ENCODE measurements around the gene CORIN.
"Not testable (repeated sequence)": the region's sequence is repeated elsewhere in the genome, so short reads cannot be mapped to it uniquely, and the experiment has no call there.

The CORIN gene

GRCh38 chr4:47695260-47695659, 142.6 kb downstream of the CORIN start:
- DNase-seq (ENCODE audit: extremely low read depth, low read depth), result no peak
- no peak for TF ChIP-seq CTCF (IDR thresholded peaks at IDR 0.05; ENCODE audit: low read depth, low read length)

DNA sequence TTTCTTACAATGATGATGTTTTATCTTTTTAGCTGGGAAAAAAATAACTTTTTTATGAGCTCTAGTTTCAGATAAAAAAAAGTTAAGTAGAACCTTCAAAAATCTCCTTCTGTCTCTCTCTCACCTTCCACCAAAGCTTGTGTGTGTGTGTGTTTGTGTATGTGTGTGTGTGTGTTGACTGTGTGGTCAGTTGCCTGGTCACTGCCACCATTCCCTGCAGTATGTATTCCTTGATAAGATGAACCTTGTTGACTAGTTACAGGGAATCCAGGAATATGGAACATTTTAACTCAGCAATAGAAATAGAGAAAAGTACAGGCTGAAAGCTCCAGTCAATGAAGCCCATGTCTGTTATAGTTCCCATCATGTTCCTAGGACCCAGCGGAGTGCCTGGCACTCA, 143.5 kb downstream of the CORIN start:
- no peak for TF ChIP-seq CTCF (IDR thresholded peaks at IDR 0.05; ENCODE audit: low read depth, low read length)
- no peak for DNase-seq (ENCODE audit: extremely low read depth, low read depth)

DNA sequence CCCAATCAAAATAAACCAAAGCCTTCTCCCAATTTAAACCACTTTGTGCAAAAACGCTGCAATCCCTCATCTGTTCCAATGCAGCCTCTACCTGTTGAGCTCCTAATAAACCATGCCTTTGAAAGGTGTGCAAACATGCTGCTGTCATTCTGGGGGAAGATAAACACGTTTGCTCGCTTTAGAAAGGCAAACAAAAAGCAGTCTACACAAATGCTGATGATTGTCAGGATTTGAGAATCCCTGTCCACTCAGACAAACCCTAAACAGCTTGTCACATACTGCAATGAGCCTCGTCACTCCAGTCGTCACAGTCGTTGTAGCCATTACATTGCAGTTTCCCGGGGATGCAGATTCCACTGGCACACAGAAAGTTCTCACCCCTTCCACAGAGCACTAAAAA, 145.2 kb downstream of the CORIN start:
- no peak for DNase-seq (ENCODE audit: extremely low read depth, low read depth)
- no peak for TF ChIP-seq CTCF (IDR thresholded peaks at IDR 0.05; ENCODE audit: low read depth, low read length)

- not testable (repeated sequence) for DNase-seq (ENCODE audit: extremely low read depth, low read depth)
Observed at GRCh38 chr4:47691757-47692383, 146.0 kb downstream of the CORIN start.

DNA sequence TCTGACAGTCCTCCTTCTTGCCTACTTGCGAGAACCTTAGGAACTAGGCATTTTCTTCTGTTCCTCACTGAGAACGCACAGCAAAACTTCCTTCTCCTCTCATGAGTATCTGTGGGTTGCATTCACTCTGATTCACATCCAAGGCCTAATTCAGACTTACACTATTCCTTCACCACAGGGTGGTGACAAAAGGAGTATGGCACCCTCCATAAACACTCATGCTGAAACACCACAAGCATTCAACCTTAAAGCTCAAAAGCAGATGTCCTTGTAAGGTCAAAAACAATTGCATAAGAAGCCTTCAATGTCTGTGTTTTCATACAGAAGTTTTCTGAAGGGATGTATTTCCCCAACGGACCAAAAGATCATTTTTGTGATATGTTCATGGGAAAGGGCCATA, 147.3 kb downstream of the CORIN start:
- TF ChIP-seq CTCF (IDR thresholded peaks at IDR 0.05; ENCODE audit: low read depth, low read length), result no peak
- no peak for DNase-seq (ENCODE audit: extremely low read depth, low read depth)

GRCh38 chr4:47686294-47686872, 151.5 kb downstream of the CORIN start:
- peak; percentile 5 for DNase-seq (ENCODE audit: extremely low read depth, low read depth)
- TF ChIP-seq CTCF (IDR thresholded peaks at IDR 0.05; ENCODE audit: low read depth, low read length), result peak; percentile 63

- DNase-seq (ENCODE audit: extremely low read depth, low read depth), result no peak
- TF ChIP-seq CTCF (IDR thresholded peaks at IDR 0.05; ENCODE audit: low read depth, low read length), result no peak
Observed at GRCh38 chr4:47675806-47676205, 162.1 kb downstream of the CORIN start.

DNA sequence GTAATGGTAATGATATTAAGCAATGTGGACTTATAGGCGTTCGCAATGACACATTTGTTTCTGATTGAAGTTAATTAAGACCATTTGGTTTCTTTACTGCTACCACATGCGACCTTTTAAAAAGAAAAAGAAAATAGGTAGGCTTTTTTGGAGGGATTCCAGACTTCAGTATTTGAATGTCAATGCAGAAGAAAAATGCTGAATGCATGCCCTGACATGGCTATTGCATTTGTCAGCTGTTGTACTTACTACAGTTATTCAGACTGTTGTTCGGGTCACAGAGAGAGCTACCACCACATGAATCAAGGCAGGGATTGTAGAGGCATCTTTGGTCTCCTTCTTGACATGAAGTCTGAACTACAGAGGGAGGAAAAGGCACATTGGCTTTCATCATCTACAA, 163.7 kb downstream of the CORIN start:
- no peak for DNase-seq (ENCODE audit: extremely low read depth, low read depth)
- no peak for TF ChIP-seq CTCF (IDR thresholded peaks at IDR 0.05; ENCODE audit: low read depth, low read length)
